Right kidney (tissue), 1 donor: ENCODE measurements around the gene B9D2.
"Not testable (repeated sequence)": the region's sequence is repeated elsewhere in the genome, so short reads cannot be mapped to it uniquely, and the experiment has no call there.

Experiments used
- DNase-seq: peaks from one replicate; pipeline ENCODE4 v3.0.0-alpha.2; 2016

The B9D2 gene

GRCh38 chr19:41392775-41393174 lies 28.8 kb upstream of the B9D2 start:
- DNase-seq, result no peak

DNA sequence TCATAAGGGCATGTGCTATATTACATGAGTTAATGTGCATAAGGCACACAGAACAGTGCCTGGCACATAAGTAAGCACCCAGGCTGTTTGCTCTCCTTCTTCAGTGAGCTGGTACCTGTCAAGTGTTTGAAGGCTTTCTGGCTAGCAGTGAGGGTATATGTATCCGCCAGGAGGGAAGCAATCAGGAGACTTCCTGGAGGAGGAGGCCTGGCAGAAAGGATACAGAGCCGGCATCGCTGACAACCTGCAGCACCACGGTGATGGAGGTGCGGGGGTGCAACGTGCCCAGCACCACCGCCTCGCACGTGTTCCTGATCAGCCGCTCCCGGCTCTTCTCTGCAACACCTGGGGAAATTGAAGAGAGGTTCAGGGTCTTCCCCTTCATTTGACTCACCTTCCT lies 27.7 kb upstream of the B9D2 start:
- no peak for DNase-seq

DNA sequence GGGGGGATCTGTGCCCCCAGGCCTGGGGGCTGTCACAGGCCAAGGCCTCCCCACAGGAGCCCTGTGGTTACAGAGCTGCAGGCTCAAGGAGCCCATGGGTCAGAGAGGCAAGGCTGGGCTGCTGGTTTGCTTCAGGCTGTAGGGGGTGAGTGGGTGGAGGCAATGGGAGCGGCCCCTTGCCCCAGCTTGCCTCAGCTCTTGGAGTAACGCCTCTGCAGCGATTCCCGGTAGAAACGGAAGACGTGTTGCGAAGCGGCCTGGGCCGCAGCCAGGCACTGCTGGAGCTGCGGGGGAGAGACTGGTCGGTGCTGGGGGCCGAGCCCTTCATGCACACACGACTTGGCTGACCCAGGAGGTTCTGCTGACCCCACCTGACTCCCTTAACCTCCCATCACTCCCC lies 22.5 kb upstream of the B9D2 start:
- DNase-seq, result no peak

DNA sequence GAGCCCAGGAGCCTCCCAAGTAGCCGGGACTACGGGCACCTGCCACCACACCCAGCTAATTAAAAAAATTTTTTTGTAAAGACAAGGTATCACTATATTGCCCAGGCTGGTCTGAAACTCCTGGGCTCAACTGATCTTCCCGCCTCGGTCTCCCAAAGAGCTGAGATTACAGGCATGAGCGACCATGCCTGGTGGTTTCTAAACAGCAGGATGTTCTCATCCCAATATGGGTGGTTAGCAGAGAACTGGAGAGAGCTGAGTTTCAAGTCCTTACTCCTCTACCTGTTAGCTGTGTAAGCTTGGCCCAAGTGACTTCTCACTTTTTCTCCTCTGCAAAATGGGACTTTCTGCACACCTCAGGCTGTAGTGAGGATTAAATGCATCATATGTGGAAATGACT lies 20.4 kb upstream of the B9D2 start:
- DNase-seq, result no peak

- not testable (repeated sequence) for DNase-seq
Measured at GRCh38 chr19:41381536-41381935, 17.6 kb upstream of the B9D2 start.

DNA sequence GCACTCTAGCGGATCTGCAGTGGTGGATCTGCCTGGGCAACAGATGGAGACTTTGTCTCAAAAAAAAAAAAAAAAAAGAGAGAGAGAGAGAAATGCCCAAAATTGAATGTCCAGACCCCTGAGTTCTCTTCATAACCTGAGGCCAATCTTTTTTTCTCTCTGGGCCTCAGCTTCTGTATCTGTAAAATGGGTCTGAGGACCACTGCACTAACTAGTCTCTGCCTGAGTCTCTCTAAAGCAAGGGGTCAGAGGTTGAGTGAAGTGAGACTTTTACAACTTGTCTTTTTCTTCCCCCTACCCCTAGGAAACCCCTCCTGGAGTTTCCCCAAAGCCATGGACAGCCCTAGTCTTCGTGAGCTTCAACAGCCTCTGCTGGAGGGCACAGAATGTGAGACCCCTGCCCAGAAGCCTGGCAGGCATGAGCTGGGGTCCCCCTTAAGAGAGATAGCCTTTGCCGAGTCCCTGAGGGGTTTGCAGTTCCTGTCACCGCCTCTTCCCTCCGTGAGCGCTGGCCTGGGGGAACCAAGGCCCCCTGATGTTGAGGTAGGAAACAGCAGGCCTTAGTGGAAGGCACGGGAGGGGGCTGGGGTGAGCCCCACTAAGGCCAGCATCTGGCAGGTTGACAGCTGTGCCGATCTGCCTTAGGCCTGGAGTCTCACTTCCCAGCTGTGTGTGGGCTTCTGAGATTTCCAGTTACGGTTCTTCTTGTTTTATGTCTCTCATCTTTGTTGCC lies 14.2 kb upstream of the B9D2 start:
- DNase-seq, result no peak

GRCh38 chr19:41376998-41377365 lies 13.0 kb upstream of the B9D2 start:
- no peak for DNase-seq

GRCh38 chr19:41376241-41376997 lies 12.5 kb upstream of the B9D2 start, which contains the start of gene TMEM91:
Gene TMEM91 (plus strand): TSS chr19:41376533. CDS start chr19:41378310, 1,777 bp downstream.
- DNase-seq, result peak; percentile 74

DNA sequence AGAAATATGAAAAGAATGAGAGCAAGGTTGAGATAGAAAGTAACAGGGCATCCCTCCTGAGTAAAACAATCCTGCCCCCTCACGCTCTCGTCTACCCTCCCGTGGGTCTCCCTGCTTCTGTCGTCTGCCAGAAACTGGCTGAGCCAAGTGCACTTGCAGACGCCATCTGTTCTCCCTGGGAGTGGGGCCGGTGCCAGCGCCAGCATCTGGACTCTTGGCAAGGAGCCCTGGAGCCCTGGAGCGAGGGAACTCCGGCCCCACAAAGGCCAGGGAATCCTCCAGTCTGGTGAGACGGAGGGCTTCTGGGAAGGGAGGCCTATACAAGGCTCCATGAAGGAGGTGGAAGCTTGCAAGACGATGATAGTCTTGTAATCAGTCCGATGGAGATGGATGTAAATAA lies 10.0 kb upstream of the B9D2 start:
- no peak for DNase-seq

GRCh38 chr19:41372501-41372900 lies 8.6 kb upstream of the B9D2 start:
- no peak for DNase-seq

- DNase-seq, result no peak
Measured at GRCh38 chr19:41371541-41371940, 7.6 kb upstream of the B9D2 start.

DNA sequence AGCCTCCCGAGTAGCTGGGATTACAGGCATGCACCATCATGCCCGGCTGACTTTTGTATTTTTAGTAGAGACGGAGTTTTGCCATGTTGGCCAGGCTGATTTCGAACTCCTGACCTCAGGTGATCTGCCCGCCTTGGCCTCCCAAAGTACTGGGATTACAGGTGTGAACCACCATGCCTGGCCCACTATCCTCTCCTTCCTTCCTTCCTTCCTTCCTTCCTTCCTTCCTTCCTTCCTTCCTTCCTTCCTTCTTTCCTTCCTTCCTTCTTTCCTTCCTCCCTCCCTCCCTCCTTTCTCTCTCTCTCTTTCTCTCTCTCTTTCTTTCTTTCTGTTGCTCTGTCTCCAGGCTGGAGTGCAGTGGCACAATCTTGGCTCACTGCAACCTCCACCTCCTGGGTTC lies 7.2 kb upstream of the B9D2 start:
- not testable (repeated sequence) for DNase-seq

DNA sequence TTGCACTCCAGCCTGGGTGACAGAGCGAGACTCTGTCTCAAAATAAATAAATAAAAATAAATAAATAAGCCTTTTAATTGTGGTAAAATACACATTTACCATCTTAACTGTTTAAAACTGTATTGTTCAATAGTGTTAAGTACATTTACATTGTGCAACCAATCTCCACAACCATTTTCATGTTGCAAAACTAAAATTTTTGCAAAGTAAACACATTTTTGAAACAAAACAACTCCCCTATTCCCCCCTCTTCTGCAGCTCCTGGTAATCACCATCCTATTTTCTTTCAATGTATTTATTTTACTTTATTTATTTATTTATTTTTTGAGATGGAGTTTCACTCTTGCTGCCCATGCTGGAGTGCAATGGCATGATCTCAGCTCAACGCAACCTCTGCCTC lies 5.8 kb upstream of the B9D2 start:
- no peak for DNase-seq

- no peak for DNase-seq
Measured at GRCh38 chr19:41367848-41368301, 3.9 kb upstream of the B9D2 start.

- DNase-seq, result no peak
Measured at GRCh38 chr19:41366089-41366488, 2.1 kb upstream of the B9D2 start.

GRCh38 chr19:41364524-41365391 lies 809 bp upstream of the B9D2 start:
- DNase-seq, result peak; percentile 86

DNA sequence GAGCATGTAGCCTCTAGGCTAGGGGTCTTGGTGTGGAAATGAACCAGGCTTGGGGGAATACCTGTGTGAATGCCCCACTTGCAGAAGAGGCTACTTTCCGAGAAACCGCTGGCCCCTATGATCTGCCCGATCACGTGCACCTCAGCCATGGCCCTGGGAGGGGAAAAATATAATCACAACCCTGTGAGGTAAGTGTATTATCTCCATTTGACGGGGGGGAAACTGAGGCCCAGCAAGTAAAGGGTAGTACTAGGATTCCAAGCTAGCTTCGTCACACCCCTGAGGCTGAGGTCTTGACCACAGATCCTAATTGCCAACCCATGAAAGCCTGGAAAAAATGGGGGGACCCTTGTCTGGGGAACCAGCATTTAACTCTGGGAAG lies 587 bp downstream of the B9D2 start:
- DNase-seq, result no peak

GRCh38 chr19:41362143-41362847 lies 1.7 kb downstream of the B9D2 start:
- DNase-seq, result no peak

GRCh38 chr19:41359741-41360140 lies 4.2 kb downstream of the B9D2 start:
- no peak for DNase-seq

GRCh38 chr19:41357746-41358145 lies 6.2 kb downstream of the B9D2 start:
- DNase-seq, result no peak

DNA sequence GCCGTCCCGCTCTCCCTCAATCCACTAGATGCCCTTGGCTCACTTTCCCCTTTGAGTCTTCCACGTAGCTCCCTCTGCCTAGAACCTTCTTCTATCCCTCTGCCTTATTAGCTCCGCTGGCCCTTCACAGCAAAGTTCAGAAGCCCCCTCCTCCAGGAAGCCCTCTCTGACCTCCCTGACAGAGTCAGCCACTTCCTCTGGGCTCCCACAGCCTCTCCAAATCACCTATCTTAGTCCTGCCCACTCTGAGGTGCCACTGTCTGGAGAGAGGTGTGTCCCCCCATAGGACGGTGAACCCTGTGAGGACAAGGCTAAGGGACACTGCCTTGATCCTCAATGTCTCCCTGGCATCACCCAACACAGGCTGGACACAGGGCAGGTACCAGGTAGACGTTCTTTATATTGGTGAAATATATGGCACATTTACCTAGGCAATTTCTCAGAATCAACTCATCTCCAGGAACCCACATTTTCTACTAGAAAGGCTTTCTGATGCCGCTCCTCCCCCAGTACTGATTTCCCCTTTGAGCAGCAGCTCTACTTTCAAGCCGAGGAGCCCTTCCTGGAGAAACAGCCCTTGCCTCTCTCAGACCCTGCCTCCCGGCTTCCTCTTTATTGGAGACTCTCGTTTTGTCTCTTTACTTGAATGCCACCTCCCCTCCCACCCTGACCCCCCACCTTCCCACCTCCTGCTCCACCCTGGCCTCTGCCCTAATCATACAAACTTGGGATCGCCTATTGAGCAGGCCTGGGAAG lies 6.8 kb downstream of the B9D2 start:
- DNase-seq, result no peak

DNA sequence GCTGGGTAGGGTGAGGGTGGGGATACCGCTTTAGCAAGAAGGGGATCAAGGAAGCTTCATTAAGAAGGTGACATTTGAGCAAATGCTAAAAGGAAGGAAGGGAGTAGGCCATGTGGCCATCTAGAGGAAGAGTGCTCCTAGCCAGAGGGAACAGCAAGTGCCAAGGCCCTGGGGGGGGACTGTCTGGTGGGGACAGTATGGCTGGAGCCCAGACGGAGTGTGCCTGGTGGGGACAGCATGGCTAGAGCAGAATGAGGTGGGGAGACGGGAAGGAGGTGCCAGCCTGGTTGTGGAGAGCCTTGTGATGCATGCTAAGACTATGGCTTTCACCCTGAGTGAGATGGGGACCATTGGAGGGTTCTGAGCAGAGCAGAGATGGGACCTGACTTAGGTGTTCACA lies 8.1 kb downstream of the B9D2 start:
- no peak for DNase-seq
